Endothelial cell of umbilical vein (primary cell): Measurements from ENCODE around the gene TARP.
"Not testable (repeated sequence)": the region's sequence is repeated elsewhere in the genome, so short reads cannot be mapped to it uniquely, and the experiment has no call there.

Experiments
- BruUV-seq: library from RNA; stranded (reverse); fragments of 400-500 nt; replicated peaks from 2 replicates; lab custom pipeline; 2021; lab: Mats Ljungman, UMichigan
- CTCF ChIA-PET: fragments of 300-600, 350-600 bp; sonication (Branson Sonifier 250); formaldehyde crosslinking; loops from one replicate; lab custom pipeline; 2021; ENCODE audit warnings: antibody characterized with exemption, inconsistent platforms; lab: Charles Lee
- POLR2A ChIA-PET: fragments of 300-600, 350-600 bp; sonication (Branson Sonifier 250); formaldehyde crosslinking; loops from one replicate; lab custom pipeline; 2021; ENCODE audit warnings: antibody characterized with exemption, inconsistent platforms; lab: Charles Lee
- DNase-seq: peaks from one replicate; pipeline ENCODE4 v3.0.0-alpha.2; 2011; ENCODE audit warnings: low read depth, low spot score
- FAIRE-seq: peaks from 2 replicates; lab custom pipeline; 2011; peaks lifted over from hg19 to GRCh38; lab: Jason Lieb, UNC
- H2AFZ ChIP-seq: 2 replicates; pipeline ENCODE4 v1.6.0; 2012; ENCODE audit warnings: low read depth, low read length, control low read depth, inconsistent platforms
- H3K27ac ChIP-seq: 2 replicates; pipeline ENCODE4 v1.5.1; 2011; ENCODE audit warnings: low read depth, mild to moderate bottlenecking, control low read depth, low read length, moderate library complexity; ENCODE audit not compliant: insufficient read depth
- H3K27me3 ChIP-seq, 2 experiments: 2 replicates each; pipeline versions ENCODE4 v1.6.0 to v1.6.1; 2011; ENCODE audit warnings: low read length in 2 of 2, mixed read lengths in 1 of 2; ENCODE audit not compliant: control insufficient read depth in 2 of 2, insufficient read depth in 2 of 2
- H3K36me3 ChIP-seq, 2 experiments: 2 replicates in 1 of 2; 3 replicates in 1 of 2; pipeline ENCODE4 v1.5.1; 2011; ENCODE audit warnings: low read length in 2 of 2, mild to moderate bottlenecking in 1 of 2, moderate library complexity in 1 of 2; ENCODE audit not compliant: control insufficient read depth in 2 of 2, insufficient read depth in 2 of 2; ENCODE audit errors: extremely low read depth in 1 of 2
- H3K4me1 ChIP-seq: 3 replicates; pipeline ENCODE4 v1.5.1; 2011; ENCODE audit warnings: mild to moderate bottlenecking, low read length; ENCODE audit not compliant: control insufficient read depth, insufficient read depth; ENCODE audit errors: extremely low read depth
- H3K4me2 ChIP-seq: 2 replicates; pipeline ENCODE4 v1.6.1; 2011; ENCODE audit warnings: low read length, control low read depth, mixed read lengths; ENCODE audit not compliant: insufficient read depth
- H3K4me3 ChIP-seq, 3 experiments: fragments of 200-600 bp in 1 of 3; sonication (generic), shearing (Covaris generic) in 1 of 3; replicated peaks in 1 of 3; 2 replicates each; pipeline ENCODE4 v1.5.1; 2011 to 2016; ENCODE audit warnings: control low read depth in 3 of 3, low read length in 3 of 3, mild to moderate bottlenecking in 2 of 3, inconsistent platforms in 1 of 3, low read depth in 1 of 3, moderate library complexity in 1 of 3; ENCODE audit not compliant: insufficient read depth in 1 of 3
- H3K79me2 ChIP-seq: 2 replicates; pipeline ENCODE4 v1.6.0; 2012; ENCODE audit warnings: low read length, inconsistent platforms; ENCODE audit not compliant: control insufficient read depth, insufficient read depth
- H3K9ac ChIP-seq: replicated peaks from 2 replicates; pipeline ENCODE3; 2011; ENCODE audit warnings: low read length, control low read depth; ENCODE audit not compliant: insufficient read depth; ENCODE audit errors: extremely low read depth
- H3K9me1 ChIP-seq: replicated peaks from 3 replicates; pipeline ENCODE4 v1.6.0; 2011; ENCODE audit warnings: mild to moderate bottlenecking, low read length; ENCODE audit not compliant: control insufficient read depth, insufficient read depth; ENCODE audit errors: extremely low read depth
- H3K9me3 ChIP-seq: replicated peaks from 2 replicates; pipeline ENCODE4 v1.5.1; 2012; ENCODE audit warnings: low read length, inconsistent platforms; ENCODE audit not compliant: control insufficient read depth, insufficient read depth
- H4K20me1 ChIP-seq: replicated peaks from 2 replicates; pipeline ENCODE3; 2011; ENCODE audit warnings: mild to moderate bottlenecking, low read length; ENCODE audit not compliant: control insufficient read depth, insufficient read depth; ENCODE audit errors: extremely low read depth
- EZH2 ChIP-seq: IDR thresholded peaks from 2 replicates; pipeline ENCODE4 v1.6.1; 2012; ENCODE audit warnings: borderline replicate concordance, low read depth, mild to moderate bottlenecking, moderate library complexity, low read length, inconsistent platforms; ENCODE audit not compliant: severe bottlenecking
- FOS ChIP-seq: IDR thresholded peaks from 2 replicates; pipeline ENCODE4 v1.6.1; 2011; ENCODE audit warnings: mild to moderate bottlenecking, low read length, moderate library complexity, borderline replicate concordance; ENCODE audit not compliant: insufficient read depth
- GATA2 ChIP-seq: IDR thresholded peaks from 2 replicates; pipeline ENCODE4 v1.7.0; 2011; ENCODE audit warnings: low read depth, mild to moderate bottlenecking, moderate library complexity, mixed read lengths, low read length; ENCODE audit not compliant: insufficient read length, insufficient read depth
- JUN ChIP-seq: IDR thresholded peaks from 2 replicates; pipeline ENCODE4 v1.6.1; 2011; ENCODE audit warnings: borderline replicate concordance, low read depth; ENCODE audit not compliant: insufficient read length, insufficient read depth
- MAX ChIP-seq: IDR thresholded peaks from 2 replicates; pipeline ENCODE4 v1.6.1; 2011; ENCODE audit not compliant: insufficient read depth, insufficient read length
- MYC ChIP-seq: IDR thresholded peaks from one replicate; pipeline ENCODE4 v1.6.1; 2011; ENCODE audit warnings: mild to moderate bottlenecking, low read depth, low read length
- POLR2A ChIP-seq: IDR thresholded peaks from 2 replicates; pipeline ENCODE4 v1.6.1; 2012; ENCODE audit warnings: low read depth, mild to moderate bottlenecking, control low read depth, low read length
- POLR2AphosphoS5 ChIP-seq: IDR thresholded peaks from 2 replicates; pipeline ENCODE4 v1.6.1; 2012; ENCODE audit warnings: low read depth, mild to moderate bottlenecking, control low read depth, low read length, moderate library complexity; ENCODE audit not compliant: insufficient read depth
- dilution Hi-C: fragments of 300-500 bp; cut with MboI; formaldehyde crosslinking; loops from one replicate; pipeline ENCODE4 v1.15.0; 2019; ENCODE audit warnings: low sequenced_read_pairs; ENCODE audit not compliant: extremely low pct_ligation_motif_present
- intact Hi-C: fragments of 100-400 bp; cut with micrococcal nuclease; formaldehyde crosslinking; loops from one replicate; pipeline ENCODE4 v1.10.0; 2022
- TF ChIP-seq, protein P1 (sequence below), 2 donors: IDR thresholded peaks; 1 replicate in 1 of 2; 2 replicates in 1 of 2; pipeline ENCODE4 v1.5.1; 2011; ENCODE audit warnings: low read length in 2 of 2, mild to moderate bottlenecking in 2 of 2, moderate library complexity in 2 of 2, control low read depth in 1 of 2, inconsistent platforms in 1 of 2, low read depth in 1 of 2; ENCODE audit not compliant: insufficient read depth in 1 of 2; ENCODE audit errors: extremely low read depth in 1 of 2

The TARP gene

DNA sequence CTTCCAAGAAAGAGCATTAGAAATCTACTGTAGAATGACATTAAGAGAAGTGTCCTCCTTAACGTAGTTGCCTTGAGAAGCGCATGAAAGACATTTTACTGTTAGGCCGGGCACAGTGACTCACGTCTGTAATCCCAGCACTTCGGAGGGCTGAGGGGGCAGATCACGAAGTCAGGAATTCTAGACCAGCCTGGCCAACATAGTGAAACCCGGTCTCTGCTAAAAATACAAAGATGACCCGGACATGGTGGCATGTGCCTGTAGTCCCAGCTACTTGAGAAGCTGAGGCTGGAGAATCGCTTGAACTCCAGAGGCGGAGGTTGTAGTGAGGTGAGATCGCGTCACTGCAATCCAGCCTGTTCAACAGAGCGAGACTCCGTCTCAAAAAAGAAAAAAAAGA, 28.9 kb downstream of the TARP start:
- Histone ChIP-seq H3K4me3 (no peak overlapping the region), H3K27ac (no peak overlapping the region), H3K79me2 (no peaks in the 10 kb centered on the region), H3K4me2 (no peak overlapping the region), H3K9ac (no peak overlapping the region), H3K36me3 (no peaks in the 10 kb centered on the region), H2AFZ (no peak overlapping the region), H3K27me3 (peaks cover 3 to 4% of the 10 kb centered on the region in 2 experiments), H3K9me3 (no peaks in the 10 kb centered on the region), H3K9me1 (no peaks in the 10 kb centered on the region), H3K4me1 (no peaks in the 10 kb centered on the region), H4K20me1 (no peaks in the 10 kb centered on the region)
- TF ChIP-seq POLR2A (no peak), EZH2 (no peak), MYC (no peak), JUN (no peak), GATA2 (no peak), POLR2AphosphoS5 (no peak), MAX (no peak), FOS (no peak)
- TF ChIP-seq, protein P1, sequence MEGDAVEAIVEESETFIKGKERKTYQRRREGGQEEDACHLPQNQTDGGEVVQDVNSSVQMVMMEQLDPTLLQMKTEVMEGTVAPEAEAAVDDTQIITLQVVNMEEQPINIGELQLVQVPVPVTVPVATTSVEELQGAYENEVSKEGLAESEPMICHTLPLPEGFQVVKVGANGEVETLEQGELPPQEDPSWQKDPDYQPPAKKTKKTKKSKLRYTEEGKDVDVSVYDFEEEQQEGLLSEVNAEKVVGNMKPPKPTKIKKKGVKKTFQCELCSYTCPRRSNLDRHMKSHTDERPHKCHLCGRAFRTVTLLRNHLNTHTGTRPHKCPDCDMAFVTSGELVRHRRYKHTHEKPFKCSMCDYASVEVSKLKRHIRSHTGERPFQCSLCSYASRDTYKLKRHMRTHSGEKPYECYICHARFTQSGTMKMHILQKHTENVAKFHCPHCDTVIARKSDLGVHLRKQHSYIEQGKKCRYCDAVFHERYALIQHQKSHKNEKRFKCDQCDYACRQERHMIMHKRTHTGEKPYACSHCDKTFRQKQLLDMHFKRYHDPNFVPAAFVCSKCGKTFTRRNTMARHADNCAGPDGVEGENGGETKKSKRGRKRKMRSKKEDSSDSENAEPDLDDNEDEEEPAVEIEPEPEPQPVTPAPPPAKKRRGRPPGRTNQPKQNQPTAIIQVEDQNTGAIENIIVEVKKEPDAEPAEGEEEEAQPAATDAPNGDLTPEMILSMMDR (IDR thresholded peaks at IDR 0.05; ENCODE audit: extremely low read depth in 1 of 2, insufficient read depth in 1 of 2, low read depth in 1 of 2, low read length in 2 of 2), result no peak
- FAIRE-seq (no peak), DNase-seq (no peak)
- intact Hi-C loops (no loop called here), dilution Hi-C loops (no loop called here)
- ChIA-PET POLR2A (no interaction called here), CTCF (no interaction called here)
- BruUV-seq, result no TSS peak

DNA sequence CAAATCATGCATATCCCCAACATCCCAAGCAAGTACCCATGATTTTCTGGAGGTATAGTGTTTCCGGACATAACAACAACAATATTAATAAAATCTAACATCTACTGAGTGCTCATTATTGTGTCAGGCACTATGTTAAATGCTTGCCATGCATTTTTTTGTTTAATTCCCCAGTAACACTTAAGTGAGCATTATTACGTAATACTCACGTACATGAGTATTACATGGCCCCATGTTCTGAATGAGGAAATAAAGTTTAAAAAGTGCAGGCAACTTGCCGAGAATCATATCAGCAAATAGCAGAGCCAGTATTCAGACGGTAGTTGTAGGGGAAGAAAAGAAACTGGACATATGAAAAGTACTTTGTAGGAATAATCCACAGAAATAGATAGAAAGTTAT, 30.1 kb downstream of the TARP start:
- H2AFZ ChIP-seq, H3K27ac ChIP-seq, dilution Hi-C loops, H3K9me3 ChIP-seq, H3K9ac ChIP-seq, H3K36me3 ChIP-seq, H3K79me2 ChIP-seq, CTCF ChIA-PET, H4K20me1 ChIP-seq, POLR2A ChIA-PET, H3K27me3 ChIP-seq, H3K9me1 ChIP-seq, intact Hi-C loops, H3K4me3 ChIP-seq, H3K4me1 ChIP-seq, H3K4me2 ChIP-seq, BruUV-seq, DNase-seq: not testable (repeated sequence)
- peak; percentile 42 for FAIRE-seq
